ENCODE results near the gene JCAD. TPM values are rescaled to one million over a fixed set of nuclear protein-coding genes. Genes with fewer than 3 reads are reported as not detected.

JCAD gene
- total and polyA plus RNA-seq, 9 donors, result 10.0 to 71.7 (median 23.8) TPM

- Histone ChIP-seq H3K27me3 (no peaks in the 10 kb centered on the region), H3K27ac (no peak overlapping the region), H3K4me3 (no peak overlapping the region), H3K4me1 (ENCODE audit: insufficient read depth) (no peaks in the 10 kb centered on the region), H3K36me3 (no peaks in the 10 kb centered on the region), H3K9me3 (no peaks in the 10 kb centered on the region)
- 87 to 92% (median 87%) methylated on average over 18 of the region's 18 CpGs for WGBS, 3 donors
- TF ChIP-seq CTCF (IDR thresholded peaks at IDR 0.05) (no peak), POLR2A (IDR thresholded peaks at IDR 0.05) (no peak)
- intact Hi-C loops (cut with DNase I), result no loop called here
- DNase-seq, result no peak
These were observed 10.4 kb downstream of the JCAD start for GRCh38 chr10:30048768-30049517.

GRCh38 chr10:30047924-30048531 lies 11.4 kb downstream of the JCAD start:
- intact Hi-C loops (cut with DNase I), result no loop called here
- WGBS, 3 donors, result 87 to 94% (median 93%) methylated on average over 11 of the region's 11 CpGs
- DNase-seq, result no peak
- Histone ChIP-seq H3K9me3 (no peaks in the 10 kb centered on the region), H3K4me1 (ENCODE audit: insufficient read depth) (no peaks in the 10 kb centered on the region), H3K4me3 (no peak overlapping the region), H3K27me3 (no peaks in the 10 kb centered on the region), H3K27ac (no peak overlapping the region), H3K36me3 (no peaks in the 10 kb centered on the region)
- TF ChIP-seq CTCF (IDR thresholded peaks at IDR 0.05), result no peak
- TF ChIP-seq POLR2A (IDR thresholded peaks at IDR 0.05), result no peak
- TF ChIP-seq EP300 (IDR thresholded peaks at IDR 0.05), result no peak

GRCh38 chr10:30047430-30047829 lies 12.0 kb downstream of the JCAD start:
- DNase-seq, result no peak
- Histone ChIP-seq H3K4me3 (no peak overlapping the region), H3K4me1 (ENCODE audit: insufficient read depth) (no peaks in the 10 kb centered on the region), H3K27me3 (no peaks in the 10 kb centered on the region), H3K9me3 (no peaks in the 10 kb centered on the region), H3K27ac (no peak overlapping the region), H3K36me3 (no peaks in the 10 kb centered on the region)
- intact Hi-C loops (cut with DNase I), result no loop called here
- 95 to 98% (median 98%) methylated on average over 21 of the region's 21 CpGs for WGBS, 3 donors
- no peak for TF ChIP-seq EP300 (IDR thresholded peaks at IDR 0.05)
- TF ChIP-seq CTCF (IDR thresholded peaks at IDR 0.05), result no peak

GRCh38 chr10:30046476-30046875 lies 12.9 kb downstream of the JCAD start:
- no peak overlapping the region for H3K27ac ChIP-seq
- no peak for DNase-seq
- 38 to 83% (median 53%) methylated on average over 3 of the region's 3 CpGs for WGBS, 3 donors
- no peak overlapping the region for H3K4me3 ChIP-seq
- peaks cover 1% of the 10 kb centered on the region for H3K4me1 ChIP-seq (ENCODE audit: insufficient read depth)
- H3K9me3 ChIP-seq, result no peaks in the 10 kb centered on the region
- intact Hi-C loops (cut with DNase I), result no loop called here
- no peak for TF ChIP-seq POLR2A (IDR thresholded peaks at IDR 0.05)
- TF ChIP-seq EP300 (IDR thresholded peaks at IDR 0.05), result no peak
- TF ChIP-seq CTCF (IDR thresholded peaks at IDR 0.05), result no peak
- H3K36me3 ChIP-seq, result no peaks in the 10 kb centered on the region
- H3K27me3 ChIP-seq, result no peaks in the 10 kb centered on the region

All from ovary (tissue), 9 donors.